Measurements from ENCODE around the gene TEX14. TPM values are rescaled to one million over a fixed set of nuclear protein-coding genes. Genes with fewer than 3 reads are reported as not detected.
A peak's percentile ranks its signal among the peaks of the same experiment; 100 is the strongest.

TEX14 gene
- total RNA-seq, 2 experiments from 2014 or later: 0.28 to 0.35 TPM

- CTCF ChIA-PET: interaction anchor here (4.6 kb wide), 1 partner anchor 10 kb away, joined by 30 read pairs; no protein-coding TSS in a partner anchor
- Mint-ChIP-seq H3K4me1 (peaks cover 14% of the 10 kb centered on the region), H3K27ac (no peak overlapping the region), H3K36me3 (no peaks in the 10 kb centered on the region), H3K9me3 (ENCODE audit: low read depth) (no peaks in the 10 kb centered on the region), H3K4me3 (no peak overlapping the region), H3K27me3 (peaks cover 47% of the 10 kb centered on the region)
- ATAC-seq (no peak), DNase-seq (no peak)
Measured at GRCh38 chr17:58530655-58531054, 161.2 kb downstream of the TEX14 start.

- CTCF ChIA-PET: interaction anchor here (0.6 to 4.6 kb wide), 2 partner anchors 9 to 98 kb away, joined by 4 to 30 read pairs; no protein-coding TSS in a partner anchor
- H3K36me3 Mint-ChIP-seq: no peaks in the 10 kb centered on the region
Measured at GRCh38 chr17:58529275-58529674, 162.6 kb downstream of the TEX14 start.

GRCh38 chr17:58528443-58528842 lies 163.4 kb downstream of the TEX14 start:
- Mint-ChIP-seq H3K4me1 (peaks cover 14% of the 10 kb centered on the region), H3K27ac (no peak overlapping the region), H3K4me3 (no peak overlapping the region), H3K27me3 (peaks cover 31% of the 10 kb centered on the region), H3K36me3 (no peaks in the 10 kb centered on the region), H3K9me3 (ENCODE audit: low read depth) (no peaks in the 10 kb centered on the region)
- CTCF ChIA-PET: interaction anchor here (1.7 to 4.6 kb wide), 2 partner anchors 8 to 18 kb away, joined by 4 to 30 read pairs; no protein-coding TSS in a partner anchor
- DNase-seq: no peak
- no peak for ATAC-seq

More at GRCh38 chr17:58529275-58529674, 162.6 kb downstream of the TEX14 start:
- Mint-ChIP-seq H3K9me3 (ENCODE audit: low read depth) (no peaks in the 10 kb centered on the region), H3K27me3 (peaks cover 35% of the 10 kb centered on the region), H3K4me1 (peaks cover 14% of the 10 kb centered on the region), H3K4me3 (no peak overlapping the region), H3K27ac (no peak overlapping the region)
- DNase-seq (no peak), ATAC-seq (no peak)

- no peaks in the 10 kb centered on the region for H3K36me3 Mint-ChIP-seq
- H3K4me1 Mint-ChIP-seq: peaks cover 14% of the 10 kb centered on the region
- no peaks in the 10 kb centered on the region for H3K9me3 Mint-ChIP-seq (ENCODE audit: low read depth)
- no peak overlapping the region for H3K4me3 Mint-ChIP-seq
- peaks cover 26% of the 10 kb centered on the region for H3K27me3 Mint-ChIP-seq
- ATAC-seq: no peak
- no peak for DNase-seq
- CTCF ChIA-PET: interaction anchor here (0.8 to 1.7 kb wide), 4 partner anchors 9 to 223 kb away, joined by 3 to 6 read pairs (median 4); a partner anchor contains a TSS
- H3K27ac Mint-ChIP-seq: no peak overlapping the region
Measured at GRCh38 chr17:58527949-58528348, 163.9 kb downstream of the TEX14 start.

- ATAC-seq: peak; percentile 30
- peak; percentile 48 for DNase-seq
- no peaks in the 10 kb centered on the region for H3K36me3 Mint-ChIP-seq
- no peak overlapping the region for H3K27ac Mint-ChIP-seq
- no peaks in the 10 kb centered on the region for H3K9me3 Mint-ChIP-seq (ENCODE audit: low read depth)
- CTCF ChIA-PET: interaction anchor here (0.6 to 1.7 kb wide), 6 partner anchors 8 to 481 kb away, joined by 3 to 6 read pairs (median 4); a partner anchor contains a TSS
- H3K4me1 Mint-ChIP-seq: peaks cover 14% of the 10 kb centered on the region
- no peak overlapping the region for H3K4me3 Mint-ChIP-seq
- H3K27me3 Mint-ChIP-seq: peaks cover 20% of the 10 kb centered on the region
Measured at GRCh38 chr17:58527306-58527705, 164.5 kb downstream of the TEX14 start.

GRCh38 chr17:58525239-58525638 lies 166.6 kb downstream of the TEX14 start:
- Mint-ChIP-seq H3K36me3 (no peaks in the 10 kb centered on the region), H3K27me3 (peaks cover 7% of the 10 kb centered on the region), H3K4me1 (peaks cover 17% of the 10 kb centered on the region), H3K9me3 (ENCODE audit: low read depth) (no peaks in the 10 kb centered on the region), H3K4me3 (no peak overlapping the region), H3K27ac (no peak overlapping the region)
- no peak for ATAC-seq
- CTCF ChIA-PET: no interaction called here
- no peak for DNase-seq

GRCh38 chr17:58521680-58522079 lies 170.2 kb downstream of the TEX14 start:
- Mint-ChIP-seq H3K4me1 (peaks cover 26% of the 10 kb centered on the region), H3K27ac (no peak overlapping the region), H3K27me3 (peaks cover 3% of the 10 kb centered on the region), H3K4me3 (no peak overlapping the region), H3K9me3 (ENCODE audit: low read depth) (no peaks in the 10 kb centered on the region), H3K36me3 (peaks cover 3% of the 10 kb centered on the region)
- no peak for DNase-seq
- ATAC-seq: no peak
- CTCF ChIA-PET: interaction anchor here (1.5 to 5.1 kb wide), 2 partner anchors 9 to 171 kb away, joined by 3 to 30 read pairs; partner anchors contain the start of gene RAD51C

GRCh38 chr17:58520843-58521430 lies 170.9 kb downstream of the TEX14 start:
- ATAC-seq (no peak), DNase-seq (no peak)
- CTCF ChIA-PET: interaction anchor here (0.7 to 5.1 kb wide), 3 partner anchors 10 to 172 kb away, joined by 3 to 30 read pairs (median 3); partner anchors contain the start of gene RAD51C
- Mint-ChIP-seq H3K36me3 (peaks cover 3% of the 10 kb centered on the region), H3K9me3 (ENCODE audit: low read depth) (no peaks in the 10 kb centered on the region), H3K27me3 (peaks cover 3% of the 10 kb centered on the region), H3K27ac (no peak overlapping the region), H3K4me3 (no peak overlapping the region), H3K4me1 (peaks cover 30% of the 10 kb centered on the region)

GRCh38 chr17:58517928-58518609 lies 173.8 kb downstream of the TEX14 start:
- peak; percentile 100 for DNase-seq
- H3K4me3 Mint-ChIP-seq: peak overlapping the region; percentile 86
- H3K27me3 Mint-ChIP-seq: peaks cover 3% of the 10 kb centered on the region

GRCh38 chr17:58517378-58517927 lies 174.4 kb downstream of the TEX14 start:
- H3K36me3 Mint-ChIP-seq: peaks cover 3% of the 10 kb centered on the region
- peaks cover 3% of the 10 kb centered on the region for H3K27me3 Mint-ChIP-seq
- DNase-seq (no peak), ATAC-seq (no peak)
- peak overlapping the region; percentile 86 for H3K4me3 Mint-ChIP-seq
- peaks cover 53% of the 10 kb centered on the region for H3K4me1 Mint-ChIP-seq
- CTCF ChIA-PET: interaction anchor here (1.2 to 2.4 kb wide), 7 partner anchors 18 to 487 kb away, joined by 3 to 20 read pairs (median 9); partner anchors contain the start of genes RAD51C and TEX14
- no peaks in the 10 kb centered on the region for H3K9me3 Mint-ChIP-seq (ENCODE audit: low read depth)
- peak overlapping the region; percentile 93 for H3K27ac Mint-ChIP-seq

More at GRCh38 chr17:58517928-58518609, 173.8 kb downstream of the TEX14 start:
- Mint-ChIP-seq H3K4me1 (peaks cover 48% of the 10 kb centered on the region), H3K27ac (peak overlapping the region; percentile 93), H3K36me3 (peaks cover 3% of the 10 kb centered on the region), H3K9me3 (ENCODE audit: low read depth) (no peaks in the 10 kb centered on the region)
- CTCF ChIA-PET: interaction anchor here (0.5 to 5.1 kb wide), 15 partner anchors 13 to 487 kb away, joined by 3 to 30 read pairs (median 7); partner anchors contain the start of genes RAD51C and TEX14
- ATAC-seq: peak; percentile 86

GRCh38 chr17:58516644-58517377 lies 175.0 kb downstream of the TEX14 start:
- peaks cover 56% of the 10 kb centered on the region for H3K4me1 Mint-ChIP-seq
- CTCF ChIA-PET: interaction anchor here (1.5 kb wide), 1 partner anchor 18 kb away, joined by 3 read pairs; no protein-coding TSS in a partner anchor

GRCh38 chr17:58515286-58515685 lies 176.6 kb downstream of the TEX14 start:
- peak overlapping the region; percentile 60 for H3K27ac Mint-ChIP-seq
- H3K4me1 Mint-ChIP-seq: peaks cover 61% of the 10 kb centered on the region
- peak overlapping the region; percentile 60 for H3K4me3 Mint-ChIP-seq
- DNase-seq (no peak), ATAC-seq (no peak)
- H3K27me3 Mint-ChIP-seq: peaks cover 3% of the 10 kb centered on the region
- H3K9me3 Mint-ChIP-seq (ENCODE audit: low read depth): no peaks in the 10 kb centered on the region
- H3K36me3 Mint-ChIP-seq: peaks cover 17% of the 10 kb centered on the region
- CTCF ChIA-PET: interaction anchor here (1.3 to 1.5 kb wide), 3 partner anchors 12 to 266 kb away, joined by 3 to 6 read pairs (median 4); no protein-coding TSS in a partner anchor

More at GRCh38 chr17:58516644-58517377, 175.0 kb downstream of the TEX14 start:
- peak overlapping the region; percentile 86 for H3K4me3 Mint-ChIP-seq
- DNase-seq (no peak), ATAC-seq (no peak)
- H3K9me3 Mint-ChIP-seq (ENCODE audit: low read depth): no peaks in the 10 kb centered on the region
- H3K27ac Mint-ChIP-seq: peak overlapping the region; percentile 93
- peaks cover 3% of the 10 kb centered on the region for H3K27me3 Mint-ChIP-seq
- peaks cover 3% of the 10 kb centered on the region for H3K36me3 Mint-ChIP-seq

All from activated CD8-positive, alpha-beta memory T cell treated with anti-CD3 and anti-CD28 coated beads, Interleukin-2, amount 10 ng/mL, durations not matched to agents 7 days and 5 days (primary cell).